DOHH2 (cell line): ENCODE results near the gene AMBRA1.

Experiments
- H3F3A ChIP-seq: fragments of 200-600 bp; sonication (generic), shearing (Covaris generic); 2 replicates; pipeline ENCODE4 v1.6.0; 2016; ENCODE audit warnings: antibody characterized with exemption, mild to moderate bottlenecking; ENCODE audit not compliant: control insufficient read depth, insufficient read depth
- H3K27ac ChIP-seq: fragments of 200-600 bp; sonication (generic); 2 replicates; pipeline ENCODE4 v1.5.1; 2014; ENCODE audit warnings: low read depth, mild to moderate bottlenecking, low read length, moderate library complexity
- H3K27me3 ChIP-seq: fragments of 200-600 bp; sonication (generic); 2 replicates; pipeline ENCODE4 v1.6.1; 2014; ENCODE audit warnings: mild to moderate bottlenecking, low read length, mixed read lengths; ENCODE audit not compliant: control insufficient read depth
- H3K36me3 ChIP-seq: fragments of 200-600 bp; sonication (generic); 2 replicates; pipeline ENCODE4 v1.6.1; 2014; ENCODE audit warnings: mild to moderate bottlenecking, low read length, moderate library complexity, mixed read lengths; ENCODE audit not compliant: control insufficient read depth
- H3K4me1 ChIP-seq: fragments of 200-600 bp; sonication (generic); 2 replicates; pipeline ENCODE4 v1.6.1; 2014; ENCODE audit warnings: mild to moderate bottlenecking, low read length, mixed read lengths; ENCODE audit not compliant: control insufficient read depth
- H3K4me2 ChIP-seq: fragments of 200-600 bp; sonication (generic); 2 replicates; pipeline ENCODE4 v1.6.0; 2014; ENCODE audit warnings: mild to moderate bottlenecking, low read length, moderate library complexity
- H3K4me3 ChIP-seq: fragments of 200-600 bp; sonication (generic); 2 replicates; pipeline ENCODE4 v1.5.1; 2014; ENCODE audit warnings: mild to moderate bottlenecking, low read length, mixed read lengths
- H3K79me2 ChIP-seq: fragments of 200-600 bp; sonication (generic); 2 replicates; pipeline ENCODE4 v1.6.1; 2014; ENCODE audit warnings: mild to moderate bottlenecking, low read length, mixed read lengths; ENCODE audit not compliant: control insufficient read depth
- H3K9me2 ChIP-seq: fragments of 200-600 bp; sonication (generic); replicated peaks from 2 replicates; pipeline ENCODE4 v1.6.1; 2014; ENCODE audit warnings: mild to moderate bottlenecking, low read length, mixed read lengths; ENCODE audit not compliant: control insufficient read depth
- H3K9me3 ChIP-seq: fragments of 200-600 bp; sonication (generic); 2 replicates; pipeline ENCODE4 v1.6.1; 2014; ENCODE audit warnings: antibody characterized with exemption, low read length, mixed read lengths; ENCODE audit not compliant: control insufficient read depth, insufficient read depth
- H4K20me1 ChIP-seq: fragments of 200-600 bp; sonication (generic); 2 replicates; pipeline ENCODE4 v1.6.0; 2014; ENCODE audit warnings: low read depth, mild to moderate bottlenecking, antibody characterized with exemption, low read length, moderate library complexity; ENCODE audit not compliant: control insufficient read depth, insufficient read depth
- EZH2phosphoT487 ChIP-seq: fragments of 200-600 bp; sonication (generic); IDR thresholded peaks from 2 replicates; pipeline ENCODE4 v1.6.1; 2017; ENCODE audit warnings: borderline replicate concordance, mild to moderate bottlenecking, antibody characterized with exemption, low read length, moderate library complexity, mixed read lengths
- TF ChIP-seq, protein P1 (sequence below): fragments of 200-600 bp; sonication (generic); IDR thresholded peaks from one replicate; pipeline ENCODE4 v1.5.1; 2014; ENCODE audit warnings: antibody characterized with exemption, mild to moderate bottlenecking, low read depth, low read length; ENCODE audit not compliant: poor library complexity, severe bottlenecking

Gene AMBRA1

DNA sequence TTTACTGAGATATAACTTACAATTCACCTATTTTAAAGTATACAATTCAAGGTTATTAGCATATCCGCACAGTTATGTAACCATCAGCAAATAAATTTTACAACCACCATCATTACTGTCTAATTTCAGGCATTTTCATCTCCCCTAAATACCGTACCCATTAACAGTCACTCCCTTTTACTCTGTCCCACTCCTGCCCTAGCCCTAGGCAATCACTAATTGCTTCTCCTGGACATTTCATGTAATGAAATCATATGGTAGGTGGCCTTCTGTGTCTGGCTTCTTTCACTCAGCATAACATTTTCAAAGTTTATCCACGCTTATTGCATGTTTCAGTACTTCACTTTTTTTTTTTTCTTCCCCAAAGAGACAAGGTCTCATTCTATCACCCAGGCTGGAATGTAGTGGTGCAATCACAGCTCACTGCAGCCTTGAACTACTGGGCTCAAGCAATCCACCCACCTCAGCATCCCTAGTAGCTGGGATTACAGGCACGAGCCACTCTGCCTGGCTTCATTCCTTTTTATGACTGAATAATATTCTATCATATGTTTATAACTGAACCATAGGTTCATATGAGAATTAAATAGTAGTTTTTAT, 140.8 kb downstream of the AMBRA1 start:
- no peaks in the 10 kb centered on the region for H3F3A ChIP-seq
- H4K20me1 ChIP-seq, result 0 out of 2 replicates have a peak, but pooled peaks cover 4% of the 10 kb centered on the region
- no peaks in the 10 kb centered on the region for H3K9me2 ChIP-seq
- no peaks in the 10 kb centered on the region; the same call in 1 of the 2 replicates for H3K79me2 ChIP-seq
- no peak overlapping the region for H3K4me2 ChIP-seq
- H3K9me3 ChIP-seq, result no peaks in the 10 kb centered on the region
- H3K27me3 ChIP-seq, result no peaks in the 10 kb centered on the region
- TF ChIP-seq EZH2phosphoT487, result no peak
- TF ChIP-seq, protein P1, sequence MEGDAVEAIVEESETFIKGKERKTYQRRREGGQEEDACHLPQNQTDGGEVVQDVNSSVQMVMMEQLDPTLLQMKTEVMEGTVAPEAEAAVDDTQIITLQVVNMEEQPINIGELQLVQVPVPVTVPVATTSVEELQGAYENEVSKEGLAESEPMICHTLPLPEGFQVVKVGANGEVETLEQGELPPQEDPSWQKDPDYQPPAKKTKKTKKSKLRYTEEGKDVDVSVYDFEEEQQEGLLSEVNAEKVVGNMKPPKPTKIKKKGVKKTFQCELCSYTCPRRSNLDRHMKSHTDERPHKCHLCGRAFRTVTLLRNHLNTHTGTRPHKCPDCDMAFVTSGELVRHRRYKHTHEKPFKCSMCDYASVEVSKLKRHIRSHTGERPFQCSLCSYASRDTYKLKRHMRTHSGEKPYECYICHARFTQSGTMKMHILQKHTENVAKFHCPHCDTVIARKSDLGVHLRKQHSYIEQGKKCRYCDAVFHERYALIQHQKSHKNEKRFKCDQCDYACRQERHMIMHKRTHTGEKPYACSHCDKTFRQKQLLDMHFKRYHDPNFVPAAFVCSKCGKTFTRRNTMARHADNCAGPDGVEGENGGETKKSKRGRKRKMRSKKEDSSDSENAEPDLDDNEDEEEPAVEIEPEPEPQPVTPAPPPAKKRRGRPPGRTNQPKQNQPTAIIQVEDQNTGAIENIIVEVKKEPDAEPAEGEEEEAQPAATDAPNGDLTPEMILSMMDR, result no peak
- no peaks in the 10 kb centered on the region for H3K36me3 ChIP-seq
- H3K4me3 ChIP-seq, result no peak overlapping the region
- H3K27ac ChIP-seq, result no peak overlapping the region
- no peaks in the 10 kb centered on the region for H3K4me1 ChIP-seq

GRCh38 chr11:46451759-46452158, 142.1 kb downstream of the AMBRA1 start:
- H3K9me3 ChIP-seq, result no peaks in the 10 kb centered on the region
- H3K36me3 ChIP-seq, result no peaks in the 10 kb centered on the region
- no peaks in the 10 kb centered on the region for H3K9me2 ChIP-seq
- no peaks in the 10 kb centered on the region for H3K27me3 ChIP-seq
- H3K4me2 ChIP-seq, result no peak overlapping the region
- TF ChIP-seq, protein P1, result no peak
- no peak for TF ChIP-seq EZH2phosphoT487
- no peaks in the 10 kb centered on the region for H3K4me1 ChIP-seq
- H3K27ac ChIP-seq, result no peak overlapping the region
- H3K79me2 ChIP-seq, result no peaks in the 10 kb centered on the region; the same call in 1 of the 2 replicates
- H3F3A ChIP-seq, result no peaks in the 10 kb centered on the region
- no peak overlapping the region for H3K4me3 ChIP-seq
- 0 out of 2 replicates have a peak, but pooled peaks cover 4% of the 10 kb centered on the region for H4K20me1 ChIP-seq

DNA sequence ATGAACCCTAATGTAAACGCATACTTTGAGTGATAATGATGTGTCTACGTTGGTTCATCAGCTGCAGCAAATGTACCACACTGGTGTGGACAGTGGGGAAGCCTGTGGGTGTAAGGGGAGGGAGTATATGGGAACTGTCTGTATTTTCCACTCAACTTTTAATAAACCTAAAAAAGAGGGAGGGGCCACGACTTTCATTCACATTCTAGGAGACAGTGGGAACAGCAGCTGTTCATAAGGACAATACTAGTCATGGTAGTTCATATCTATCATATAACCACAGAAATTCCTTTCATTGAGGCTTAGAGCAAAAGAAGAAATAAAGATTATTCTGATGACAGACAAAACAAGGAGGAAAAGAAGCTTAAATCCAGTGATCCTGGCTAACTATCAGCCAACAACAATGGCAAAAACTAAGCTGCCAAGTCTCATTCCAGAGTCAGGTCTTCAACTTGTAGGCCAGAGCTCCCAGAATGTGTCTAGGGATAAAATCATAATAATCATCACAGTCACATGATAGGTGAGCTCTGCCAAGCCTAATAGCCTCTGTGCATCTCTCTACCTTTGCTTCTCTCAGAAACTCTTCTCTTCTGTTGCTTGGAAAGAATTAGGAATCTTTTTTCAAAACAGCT, 142.9 kb downstream of the AMBRA1 start:
- Histone ChIP-seq H3K4me3 (no peak overlapping the region), H3K4me1 (0 out of 2 replicates have a peak, but pooled peaks cover 3% of the 10 kb centered on the region), H3K27ac (no peak overlapping the region), H3F3A (no peaks in the 10 kb centered on the region), H4K20me1 (0 out of 2 replicates have a peak, but pooled peaks cover 4% of the 10 kb centered on the region), H3K9me2 (no peaks in the 10 kb centered on the region), H3K4me2 (no peak overlapping the region), H3K9me3 (no peaks in the 10 kb centered on the region), H3K36me3 (no peaks in the 10 kb centered on the region), H3K79me2 (no peaks in the 10 kb centered on the region; the same call in 1 of the 2 replicates), H3K27me3 (no peaks in the 10 kb centered on the region)
- TF ChIP-seq, protein P1, result no peak
- TF ChIP-seq EZH2phosphoT487, result no peak
